GM23248 (cell line): ENCODE data around the gene ADGRV1.

Experiments used
- EZH2 ChIP-seq: fragments of 200-600 bp; sonication (generic); IDR thresholded peaks from 2 replicates; pipeline ENCODE4 v1.6.1; 2018; ENCODE audit warnings: antibody characterized with exemption, mild to moderate bottlenecking; ENCODE audit not compliant: insufficient read depth, poor library complexity, severe bottlenecking
- EZH2phosphoT487 ChIP-seq: fragments of 200-600 bp; sonication (generic); IDR thresholded peaks from 2 replicates; pipeline ENCODE4 v1.6.1; 2018; ENCODE audit warnings: antibody characterized with exemption, moderate library complexity, mild to moderate bottlenecking, low read depth; ENCODE audit not compliant: insufficient read depth

DNA sequence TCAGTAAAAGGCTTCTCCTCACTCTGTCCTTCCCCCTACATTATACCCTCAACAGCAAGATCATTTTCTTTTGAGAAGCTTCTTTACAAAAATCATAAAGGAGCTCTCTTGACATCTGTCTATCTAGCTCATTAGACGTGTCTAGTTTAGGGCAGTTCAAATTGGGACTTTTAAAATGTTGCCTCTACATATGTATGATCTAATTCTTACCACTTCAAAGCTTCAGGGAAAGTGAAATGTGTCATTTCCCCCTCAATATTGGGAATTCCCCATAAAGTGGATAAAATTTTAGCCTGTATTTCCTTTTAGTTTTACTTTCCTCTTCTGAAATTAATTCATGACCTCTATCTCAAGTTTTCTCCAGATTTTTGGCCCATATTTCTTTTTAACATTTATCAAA is 500.8 kb downstream of the ADGRV1 start:
- no peak for TF ChIP-seq EZH2
- no peak for TF ChIP-seq EZH2phosphoT487
